OCI-LY7 (cell line): ENCODE data around the gene SLC1A4.

Experiments
- CTCF ChIP-seq: fragments of 200-600 bp; sonication (generic); conservative IDR thresholded peaks from 2 replicates; pipeline ENCODE4 v1.5.1; 2014; ENCODE audit warnings: mild to moderate bottlenecking, antibody characterized with exemption, low read length, moderate library complexity, mixed read lengths
- EZH2phosphoT487 ChIP-seq: fragments of 200-600 bp; sonication (generic); IDR thresholded peaks from 2 replicates; pipeline ENCODE4 v1.6.1; 2018; ENCODE audit warnings: low read depth, borderline replicate concordance, mild to moderate bottlenecking, mixed run types, antibody characterized with exemption, low read length, moderate library complexity, mixed read lengths

- no peak for TF ChIP-seq CTCF
- TF ChIP-seq EZH2phosphoT487 = no peak
Observed at GRCh38 chr2:65003037-65003436, 13.8 kb downstream of the SLC1A4 start.
